Panc1 (cell line): ENCODE measurements around the gene TEDDM1. TPM values are rescaled to one million over a fixed set of nuclear protein-coding genes. Genes with fewer than 3 reads are reported as not detected.
"Not testable (repeated sequence)": the region's sequence is repeated elsewhere in the genome, so short reads cannot be mapped to it uniquely, and the experiment has no call there.

Experiments used
- ATAC-seq: fragments of 200-7000 bp; cut with Tn5 transposase; 2 replicates; pipeline ENCODE4 v1.9.1; 2020; ENCODE audit warnings: mild to moderate bottlenecking, moderate library complexity
- BruUV-seq: library from RNA; stranded (reverse); fragments of 400-500 nt; replicated peaks from 2 replicates; lab custom pipeline; 2021; lab: Mats Ljungman, UMichigan
- CTCF ChIA-PET: fragments of 300-600 bp; sonication (Branson Sonifier 250); formaldehyde crosslinking; loops from one replicate; lab custom pipeline; 2022; ENCODE audit warnings: antibody characterized with exemption; lab: Charles Lee
- POLR2A ChIA-PET: fragments of 300-600 bp; sonication (Branson Sonifier 250); formaldehyde crosslinking; loops from one replicate; lab custom pipeline; 2022; ENCODE audit warnings: antibody characterized with exemption; lab: Charles Lee
- DNase-seq: peaks from one replicate; pipeline ENCODE4 v3.0.0-alpha.2; 2010; ENCODE audit warnings: low read depth, low spot score
- H3K27ac ChIP-seq: 2 replicates; pipeline ENCODE4 v1.5.1; 2011; ENCODE audit warnings: mild to moderate bottlenecking, low read length, inconsistent platforms
- H3K27me3 ChIP-seq: fragments of 200-500 bp; sonication (Bioruptor generic); 2 replicates; pipeline ENCODE4 v1.6.0; 2014; ENCODE audit warnings: low read length, inconsistent platforms; ENCODE audit not compliant: control insufficient read depth, insufficient read depth
- H3K36me3 ChIP-seq: fragments of 200-500 bp; sonication (Bioruptor generic); 2 replicates; pipeline ENCODE4 v1.5.1; 2014; ENCODE audit warnings: inconsistent platforms, mild to moderate bottlenecking, low read length, moderate library complexity; ENCODE audit not compliant: control insufficient read depth, insufficient read depth
- H3K4me1 ChIP-seq: 2 replicates; pipeline ENCODE4 v1.5.1; 2011; ENCODE audit warnings: inconsistent platforms, mild to moderate bottlenecking, low read length, moderate library complexity; ENCODE audit not compliant: control insufficient read depth, insufficient read depth
- H3K4me3 ChIP-seq, 2 experiments: 2 replicates each; pipeline ENCODE4 v1.5.1; 2011 to 2012; ENCODE audit warnings: low read depth in 2 of 2, low read length in 2 of 2, mild to moderate bottlenecking in 2 of 2, inconsistent platforms in 1 of 2, moderate library complexity in 1 of 2
- H3K9me3 ChIP-seq: fragments of 200-500 bp; sonication (Bioruptor generic); 2 replicates; pipeline ENCODE4 v1.5.1; 2014; ENCODE audit warnings: low read depth, mild to moderate bottlenecking, inconsistent platforms, low read length, moderate library complexity; ENCODE audit not compliant: control insufficient read depth, insufficient read depth
- CTCF ChIP-seq: fragments of 450-650 bp; IDR thresholded peaks from 2 replicates; pipeline ENCODE4 v1.5.1; 2017; ENCODE audit warnings: mild to moderate bottlenecking
- POLR2AphosphoS5 ChIP-seq: IDR thresholded peaks from 2 replicates; pipeline ENCODE4 v1.6.1; 2012; ENCODE audit warnings: mild to moderate bottlenecking, low read depth, low read length, moderate library complexity
- REST ChIP-seq, 2 experiments: IDR thresholded peaks; 2 replicates each; pipeline ENCODE4 v1.6.1; 2011 to 2012; ENCODE audit warnings: low read depth in 2 of 2, control low read depth in 1 of 2, low read length in 1 of 2, mild to moderate bottlenecking in 1 of 2, moderate library complexity in 1 of 2; ENCODE audit not compliant: insufficient read depth in 1 of 2
- SIN3A ChIP-seq: IDR thresholded peaks from 2 replicates; pipeline ENCODE4 v1.6.1; 2012; ENCODE audit warnings: low read depth, mild to moderate bottlenecking, low read length, moderate library complexity, borderline replicate concordance; ENCODE audit not compliant: insufficient read depth
- TCF7L2 ChIP-seq: IDR thresholded peaks from 2 replicates; pipeline ENCODE4 v1.6.1; 2011; ENCODE audit warnings: mild to moderate bottlenecking, low read depth, low read length, inconsistent platforms
- in situ Hi-C: cut with HindIII; loops from 2 replicates; pipeline ENCODE4 v1.10.0; 2016; ENCODE audit warnings: low sequenced_read_pairs, low pct_unique_long_range_greater_than_20kb
- intact Hi-C: fragments of 100-400 bp; cut with micrococcal nuclease; formaldehyde crosslinking; loops from one replicate; pipeline ENCODE4 v1.10.0; 2022; ENCODE audit not compliant: unreplicated experiment
- total RNA-seq: library from RNA; stranded (reverse); gene quantifications from one replicate; pipeline ENCODE4 v1.2.1, GENCODE V29; 2021; ENCODE audit not compliant: unreplicated experiment

TEDDM1 gene
- total RNA-seq, 1 experiment from 2014 or later, result not detected

- no peaks in the 10 kb centered on the region for H3K27me3 ChIP-seq
- no peaks in the 10 kb centered on the region for H3K4me1 ChIP-seq
- no peak overlapping the region for H3K27ac ChIP-seq
- ATAC-seq, result no peak
- in situ Hi-C loops (no loop called here), intact Hi-C loops (no loop called here)
- no peak overlapping the region for H3K4me3 ChIP-seq
- TF ChIP-seq POLR2AphosphoS5, result no peak
- no peak for TF ChIP-seq REST (IDR thresholded peaks at IDR 0.05; ENCODE audit: insufficient read depth in 1 of 2, low read depth in 2 of 2, low read length in 1 of 2)
- no peak for TF ChIP-seq SIN3A
- no peak for TF ChIP-seq CTCF
- no peak for TF ChIP-seq TCF7L2
- no TSS peak for BruUV-seq
- H3K9me3 ChIP-seq, result no peaks in the 10 kb centered on the region
- ChIA-PET CTCF (no interaction called here), POLR2A (no interaction called here)
- no peak for DNase-seq
- no peaks in the 10 kb centered on the region for H3K36me3 ChIP-seq
Observed at GRCh38 chr1:182380199-182380598, 20.3 kb downstream of the TEDDM1 start.

- in situ Hi-C loops, H3K4me3 ChIP-seq, H3K36me3 ChIP-seq, H3K27ac ChIP-seq, DNase-seq, H3K27me3 ChIP-seq, ATAC-seq, BruUV-seq, H3K4me1 ChIP-seq, H3K9me3 ChIP-seq, intact Hi-C loops: not testable (repeated sequence)
- ChIA-PET CTCF (interaction anchor here (0.6 kb wide), 1 partner anchor 8 kb away, joined by 9 read pairs; no protein-coding TSS in a partner anchor), POLR2A (interaction anchor here (0.6 kb wide), 1 partner anchor 17 kb away, joined by 3 read pairs; no protein-coding TSS in a partner anchor)
Observed at GRCh38 chr1:182379781-182380180, 20.7 kb downstream of the TEDDM1 start.

DNA sequence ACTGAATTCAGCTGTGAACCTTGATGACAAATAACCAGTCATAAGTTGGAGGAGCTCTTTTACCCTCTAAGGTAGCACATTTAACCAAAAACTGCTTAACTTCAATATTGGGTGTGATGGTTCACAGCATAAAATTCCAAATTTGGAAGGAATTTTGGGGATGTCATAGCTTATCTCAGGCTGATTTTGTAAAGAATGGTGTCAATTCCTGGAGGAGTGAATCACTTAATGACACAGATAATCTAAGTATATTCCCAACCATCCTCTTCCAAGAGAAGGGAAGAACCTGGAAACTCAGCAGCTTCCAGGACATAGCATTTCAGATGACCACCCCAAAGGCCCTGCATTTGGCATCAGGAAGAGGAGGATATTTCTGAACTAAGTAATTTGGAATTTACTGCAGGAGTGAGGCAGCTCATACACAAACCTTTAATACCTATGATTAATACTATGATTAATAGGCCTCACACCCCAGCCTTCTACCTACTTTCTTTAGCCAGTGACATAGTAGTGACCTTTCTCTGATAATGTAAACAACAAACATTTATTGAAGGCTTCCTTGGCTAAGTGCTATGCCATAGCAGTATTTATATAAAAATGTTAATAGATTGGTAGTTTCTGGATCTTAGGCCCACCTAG lies 23.4 kb downstream of the TEDDM1 start:
- no peak for ATAC-seq
- no TSS peak for BruUV-seq
- ChIA-PET CTCF (no interaction called here), POLR2A (no interaction called here)
- Histone ChIP-seq H3K36me3 (no peaks in the 10 kb centered on the region), H3K27ac (no peak overlapping the region), H3K4me1 (no peaks in the 10 kb centered on the region), H3K27me3 (no peaks in the 10 kb centered on the region), H3K4me3 (no peak overlapping the region), H3K9me3 (no peaks in the 10 kb centered on the region)
- no peak for TF ChIP-seq SIN3A
- TF ChIP-seq REST (IDR thresholded peaks at IDR 0.05; ENCODE audit: insufficient read depth in 1 of 2, low read depth in 2 of 2, low read length in 1 of 2), result no peak
- no peak for TF ChIP-seq CTCF
- no peak for TF ChIP-seq TCF7L2
- no peak for TF ChIP-seq POLR2AphosphoS5
- in situ Hi-C loops (no loop called here), intact Hi-C loops (no loop called here)
- DNase-seq, result no peak
